ENCODE results near the gene POLL. TPM values are rescaled to one million over a fixed set of nuclear protein-coding genes. Genes with fewer than 3 reads are reported as not detected.
A peak's percentile ranks its signal among the peaks of the same experiment; 100 is the strongest.
"Not testable (repeated sequence)": the region's sequence is repeated elsewhere in the genome, so short reads cannot be mapped to it uniquely, and the experiment has no call there.

The POLL gene
- total RNA-seq, 4 donors from 2014 or later, result 11.8 to 31.6 (median 17.6) TPM

GRCh38 chr10:101595591-101596433, 7.8 kb upstream of the POLL start:
- no peak overlapping the region for H3K4me3 ChIP-seq
- H3K36me3 ChIP-seq, result no peaks in the 10 kb centered on the region
- no peaks in the 10 kb centered on the region for H3K4me1 ChIP-seq
- no peaks in the 10 kb centered on the region for H3K27me3 ChIP-seq
- DNase-seq, result no peak
- intact Hi-C loops (cut with DNase I; ENCODE audit: low total_unique reads), result no loop called here
- no peaks in the 10 kb centered on the region for H3K9me3 ChIP-seq
- H3K27ac ChIP-seq, result peak overlapping the region in 1 of 2 donors; percentile 50
- TF ChIP-seq CTCF (IDR thresholded peaks at IDR 0.05), result no peak
- TF ChIP-seq POLR2A (IDR thresholded peaks at IDR 0.05), result no peak

- DNase-seq; H3K4me3 ChIP-seq; H3K36me3 ChIP-seq; H3K27ac ChIP-seq; H3K9me3 ChIP-seq; intact Hi-C loops (cut with DNase I; ENCODE audit: low total_unique reads); H3K4me1 ChIP-seq; H3K27me3 ChIP-seq: not testable (repeated sequence)
Observed at GRCh38 chr10:101593331-101593730, 5.3 kb upstream of the POLL start.

- Histone ChIP-seq H3K27ac (no peak overlapping the region), H3K4me3 (peak overlapping the region; percentile 50 to 78), H3K4me1 (no peaks in the 10 kb centered on the region), H3K9me3 (no peaks in the 10 kb centered on the region), H3K36me3 (no peaks in the 10 kb centered on the region), H3K27me3 (no peaks in the 10 kb centered on the region)
- intact Hi-C loops (cut with DNase I; ENCODE audit: low total_unique reads), result no loop called here
- DNase-seq, result no peak
- TF ChIP-seq POLR2A (IDR thresholded peaks at IDR 0.05) (no peak), CTCF (IDR thresholded peaks at IDR 0.05) (no peak)
Observed at GRCh38 chr10:101588879-101589278, 822 bp upstream of the POLL start.

- H3K4me1 ChIP-seq, result no peaks in the 10 kb centered on the region
- H3K4me3 ChIP-seq, result no peak overlapping the region
- DNase-seq, result no peak
- no peak for TF ChIP-seq POLR2A (IDR thresholded peaks at IDR 0.05)
- TF ChIP-seq CTCF (IDR thresholded peaks at IDR 0.05), result no peak
- H3K27ac ChIP-seq, result no peak overlapping the region
- H3K27me3 ChIP-seq, result no peaks in the 10 kb centered on the region
- no peaks in the 10 kb centered on the region for H3K9me3 ChIP-seq
- H3K36me3 ChIP-seq, result no peaks in the 10 kb centered on the region
- intact Hi-C loops (cut with DNase I; ENCODE audit: low total_unique reads), result no loop called here
Observed at GRCh38 chr10:101585841-101586240, 2.2 kb downstream of the POLL start.

GRCh38 chr10:101580486-101581399, 7.3 kb downstream of the POLL start:
- TF ChIP-seq POLR2A (IDR thresholded peaks at IDR 0.05) (no peak), CTCF (IDR thresholded peaks at IDR 0.05) (no peak)

More at GRCh38 chr10:101580486-101581399, 7.3 kb downstream of the POLL start:
- Histone ChIP-seq H3K27ac (no peak overlapping the region), H3K4me1 (no peaks in the 10 kb centered on the region), H3K27me3 (no peaks in the 10 kb centered on the region), H3K36me3 (no peaks in the 10 kb centered on the region), H3K4me3 (no peak overlapping the region), H3K9me3 (no peaks in the 10 kb centered on the region)
- no peak for DNase-seq
- intact Hi-C loops (cut with DNase I; ENCODE audit: low total_unique reads), result no loop called here
